ENCODE results near the gene NUP210L. TPM values are rescaled to one million over a fixed set of nuclear protein-coding genes. Genes with fewer than 3 reads are reported as not detected.
"Not testable (repeated sequence)": the region's sequence is repeated elsewhere in the genome, so short reads cannot be mapped to it uniquely, and the experiment has no call there.

The NUP210L gene
- total and polyA plus RNA-seq, 4 donors = 0.08 TPM; not detected in 3

GRCh38 chr1:154129391-154129970 lies 25.4 kb downstream of the NUP210L start (continued):
- TF ChIP-seq CTCF (IDR thresholded peaks at IDR 0.05; ENCODE audit: low read depth, low read length, missing input control) (no peak), FOXA2 (IDR thresholded peaks at IDR 0.05) (no peak), GABPA (IDR thresholded peaks at IDR 0.05 in 1 of 2, conservative IDR thresholded peaks at IDR 0.05 in 1 of 2) (no peak), RAD21 (IDR thresholded peaks at IDR 0.05) (no peak), SP1 (IDR thresholded peaks at IDR 0.05) (no peak)
- TF ChIP-seq, protein P1, sequence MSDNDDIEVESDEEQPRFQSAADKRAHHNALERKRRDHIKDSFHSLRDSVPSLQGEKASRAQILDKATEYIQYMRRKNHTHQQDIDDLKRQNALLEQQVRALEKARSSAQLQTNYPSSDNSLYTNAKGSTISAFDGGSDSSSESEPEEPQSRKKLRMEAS (IDR thresholded peaks at IDR 0.05) = no peak

- H3K36me3 ChIP-seq (ENCODE audit: control insufficient read depth in 4 of 4, insufficient read depth in 3 of 4, low read depth in 1 of 4, low read length in 3 of 4); H3K4me1 ChIP-seq (ENCODE audit: control insufficient read depth in 4 of 4, insufficient read depth in 4 of 4, low read length in 3 of 4); H3K27ac ChIP-seq (ENCODE audit: low read depth in 1 of 2, low read length in 2 of 2); H3K9me3 ChIP-seq (ENCODE audit: control insufficient read depth in 4 of 4, low read length in 3 of 4); DNase-seq (ENCODE audit: low spot score); H3K27me3 ChIP-seq (ENCODE audit: control insufficient read depth in 4 of 4, insufficient read depth in 4 of 4, low read length in 3 of 4); H3K9ac ChIP-seq (ENCODE audit: low read depth in 1 of 2, low read length in 2 of 2); H3K4me3 ChIP-seq (ENCODE audit: low read depth in 1 of 3, low read length in 3 of 3): not testable (repeated sequence)
- 97% methylated on average over 11 of the region's 11 CpGs for WGBS
Measured at GRCh38 chr1:154123205-154123604, 31.7 kb downstream of the NUP210L start.

DNA sequence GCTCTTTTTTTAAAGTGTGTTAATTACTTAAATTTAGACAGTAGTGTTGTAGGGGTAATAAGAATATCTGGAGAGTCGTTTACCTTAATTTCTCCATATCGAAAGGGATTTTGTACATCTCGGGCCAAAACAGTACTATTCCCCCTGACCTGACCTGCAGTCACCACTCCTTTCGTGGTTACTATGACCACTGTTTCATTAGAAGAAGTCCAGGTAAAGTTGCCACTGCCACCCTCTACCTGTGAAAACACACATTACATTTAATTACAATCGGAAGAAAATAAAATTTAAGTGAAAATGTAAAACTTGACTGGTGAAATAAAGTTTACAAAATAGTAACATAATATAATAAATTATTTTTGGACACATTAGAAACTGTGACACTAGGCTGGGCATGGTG lies 37.2 kb downstream of the NUP210L start:
- H3K27me3 ChIP-seq (ENCODE audit: control insufficient read depth in 4 of 4, insufficient read depth in 4 of 4, low read length in 3 of 4) = no peaks in the 10 kb centered on the region
- no peak overlapping the region for H3K27ac ChIP-seq (ENCODE audit: low read depth in 1 of 2, low read length in 2 of 2)
- no peak overlapping the region for H3K9ac ChIP-seq (ENCODE audit: low read depth in 1 of 2, low read length in 2 of 2)
- DNase-seq (ENCODE audit: low spot score) = no peak
- TF ChIP-seq ATF3 (IDR thresholded peaks at IDR 0.05) (no peak), EGR1 (IDR thresholded peaks at IDR 0.05; ENCODE audit: low read depth in 2 of 2) (no peak), FOXA1 (IDR thresholded peaks at IDR 0.05) (no peak), RXRA (IDR thresholded peaks at IDR 0.05) (no peak), FOXA2 (IDR thresholded peaks at IDR 0.05) (no peak), HNF4G (IDR thresholded peaks at IDR 0.05) (no peak), GABPA (IDR thresholded peaks at IDR 0.05 in 1 of 2, conservative IDR thresholded peaks at IDR 0.05 in 1 of 2) (no peak), RAD21 (IDR thresholded peaks at IDR 0.05) (no peak), YY1 (IDR thresholded peaks at IDR 0.05) (no peak), TAF1 (conservative IDR thresholded peaks at IDR 0.05) (no peak), HNF4A (conservative IDR thresholded peaks at IDR 0.05) (no peak), NR2F2 (IDR thresholded peaks at IDR 0.05) (no peak), SP1 (IDR thresholded peaks at IDR 0.05) (no peak), REST (IDR thresholded peaks at IDR 0.05) (no peak), JUND (IDR thresholded peaks at IDR 0.05) (no peak), CTCF (IDR thresholded peaks at IDR 0.05; ENCODE audit: low read depth, low read length, missing input control) (no peak)
- TF ChIP-seq, protein P1 (IDR thresholded peaks at IDR 0.05) = no peak
- TF ChIP-seq, protein P2, sequence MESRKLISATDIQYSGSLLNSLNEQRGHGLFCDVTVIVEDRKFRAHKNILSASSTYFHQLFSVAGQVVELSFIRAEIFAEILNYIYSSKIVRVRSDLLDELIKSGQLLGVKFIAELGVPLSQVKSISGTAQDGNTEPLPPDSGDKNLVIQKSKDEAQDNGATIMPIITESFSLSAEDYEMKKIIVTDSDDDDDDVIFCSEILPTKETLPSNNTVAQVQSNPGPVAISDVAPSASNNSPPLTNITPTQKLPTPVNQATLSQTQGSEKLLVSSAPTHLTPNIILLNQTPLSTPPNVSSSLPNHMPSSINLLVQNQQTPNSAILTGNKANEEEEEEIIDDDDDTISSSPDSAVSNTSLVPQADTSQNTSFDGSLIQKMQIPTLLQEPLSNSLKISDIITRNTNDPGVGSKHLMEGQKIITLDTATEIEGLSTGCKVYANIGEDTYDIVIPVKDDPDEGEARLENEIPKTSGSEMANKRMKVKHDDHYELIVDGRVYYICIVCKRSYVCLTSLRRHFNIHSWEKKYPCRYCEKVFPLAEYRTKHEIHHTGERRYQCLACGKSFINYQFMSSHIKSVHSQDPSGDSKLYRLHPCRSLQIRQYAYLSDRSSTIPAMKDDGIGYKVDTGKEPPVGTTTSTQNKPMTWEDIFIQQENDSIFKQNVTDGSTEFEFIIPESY (IDR thresholded peaks at IDR 0.05) = no peak
- H3K9me3 ChIP-seq (ENCODE audit: control insufficient read depth in 4 of 4, low read length in 3 of 4) = no peaks in the 10 kb centered on the region
- H3K36me3 ChIP-seq (ENCODE audit: control insufficient read depth in 4 of 4, insufficient read depth in 3 of 4, low read depth in 1 of 4, low read length in 3 of 4) = no peaks in the 10 kb centered on the region
- 75% methylated on average over 5 of the region's 5 CpGs for WGBS
- H3K4me3 ChIP-seq (ENCODE audit: low read depth in 1 of 3, low read length in 3 of 3) = no peak overlapping the region
- H3K4me1 ChIP-seq (ENCODE audit: control insufficient read depth in 4 of 4, insufficient read depth in 4 of 4, low read length in 3 of 4) = no peaks in the 10 kb centered on the region

Data from liver (tissue), 9 donors.